ENCODE measurements around the gene TNFSF8.

Gene TNFSF8

GRCh38 chr9:114930056-114930812 lies at the start of gene TNFSF8:
Gene TNFSF8, minus strand, starts transcription at chr9:114930591. Its CDS starts 288 bp downstream, at chr9:114930303.
- no peak for DNase-seq (ENCODE audit: low spot score)

GRCh38 chr9:114973216-114973615 lies 42.8 kb upstream of the TNFSF8 start:
- no peak for DNase-seq (ENCODE audit: low spot score)

- no peak for DNase-seq (ENCODE audit: low spot score)
Measured at GRCh38 chr9:114972510-114973136, 42.2 kb upstream of the TNFSF8 start.

GRCh38 chr9:114969269-114969668 lies 38.9 kb upstream of the TNFSF8 start:
- no peak for DNase-seq (ENCODE audit: low spot score)

GRCh38 chr9:114968671-114969070 lies 38.3 kb upstream of the TNFSF8 start:
- DNase-seq (ENCODE audit: low spot score) = peak; percentile 39

GRCh38 chr9:114965564-114965963 lies 35.2 kb upstream of the TNFSF8 start:
- DNase-seq (ENCODE audit: low spot score) = no peak

- no peak for DNase-seq (ENCODE audit: low spot score)
Measured at GRCh38 chr9:114962809-114963208, 32.4 kb upstream of the TNFSF8 start.

GRCh38 chr9:114960276-114960675 lies 29.9 kb upstream of the TNFSF8 start:
- no peak for DNase-seq (ENCODE audit: low spot score)

GRCh38 chr9:114958844-114959235 lies 28.4 kb upstream of the TNFSF8 start:
- DNase-seq (ENCODE audit: low spot score) = no peak

GRCh38 chr9:114958021-114958843 lies 27.8 kb upstream of the TNFSF8 start:
- no peak for DNase-seq (ENCODE audit: low spot score)

- no peak for DNase-seq (ENCODE audit: low spot score)
Measured at GRCh38 chr9:114957558-114957957, 27.2 kb upstream of the TNFSF8 start.

GRCh38 chr9:114954956-114955582 lies 24.7 kb upstream of the TNFSF8 start:
- DNase-seq (ENCODE audit: low spot score) = no peak

GRCh38 chr9:114953959-114954358 lies 23.6 kb upstream of the TNFSF8 start:
- peak; percentile 90 for DNase-seq (ENCODE audit: low spot score)

GRCh38 chr9:114953046-114953445 lies 22.7 kb upstream of the TNFSF8 start:
- DNase-seq (ENCODE audit: low spot score) = no peak

GRCh38 chr9:114950761-114951160 lies 20.4 kb upstream of the TNFSF8 start:
- DNase-seq (ENCODE audit: low spot score) = no peak

- DNase-seq (ENCODE audit: low spot score) = no peak
Measured at GRCh38 chr9:114947058-114947457, 16.7 kb upstream of the TNFSF8 start.

GRCh38 chr9:114945616-114946412 lies 15.4 kb upstream of the TNFSF8 start:
- DNase-seq (ENCODE audit: low spot score) = no peak

- DNase-seq (ENCODE audit: low spot score) = no peak
Measured at GRCh38 chr9:114941376-114941775, 11.0 kb upstream of the TNFSF8 start.

GRCh38 chr9:114938687-114939575 lies 8.5 kb upstream of the TNFSF8 start:
- peak; percentile 31 for DNase-seq (ENCODE audit: low spot score)

- no peak for DNase-seq (ENCODE audit: low spot score)
Measured at GRCh38 chr9:114937516-114937915, 7.1 kb upstream of the TNFSF8 start.

All from AG08395 (cell line).